Calu3 (cell line): ENCODE data around the gene KRT86. TPM values are rescaled to one million over a fixed set of nuclear protein-coding genes. Genes with fewer than 3 reads are reported as not detected.

ENCODE experiments used
- Bru-seq: library from RNA; stranded (reverse); fragments of 400-500 nt; gene quantifications from one replicate; lab custom pipeline; 2021; lab: Mats Ljungman, UMichigan
- BruChase-seq, 2 experiments: library from RNA; stranded (reverse); fragments of 400-500 nt; gene quantifications; one replicate each; lab custom pipeline; 2021; lab: Mats Ljungman, UMichigan
- BruUV-seq: library from RNA; stranded (reverse); fragments of 400-500 nt; replicated peaks from 2 replicates; lab custom pipeline; 2021; lab: Mats Ljungman, UMichigan
- CTCF ChIA-PET: fragments of 300-600 bp; sonication (Branson Sonifier 250); formaldehyde crosslinking; loops from one replicate; lab custom pipeline; 2022; ENCODE audit warnings: antibody characterized with exemption; lab: Charles Lee
- DNase-seq: peaks from one replicate; pipeline ENCODE4 v3.0.0; 2022
- H3K27ac Mint-ChIP-seq: one replicate; pipeline ENCODE4 v1.8.0; 2022; ENCODE audit warnings: mixed read lengths; ENCODE audit not compliant: unreplicated experiment
- H3K27me3 Mint-ChIP-seq: one replicate; pipeline ENCODE4 v1.8.0; 2022; ENCODE audit warnings: mixed read lengths; ENCODE audit not compliant: unreplicated experiment
- H3K36me3 Mint-ChIP-seq: one replicate; pipeline ENCODE4 v1.8.0; 2022; ENCODE audit warnings: mild to moderate bottlenecking, moderate library complexity, mixed read lengths; ENCODE audit not compliant: insufficient read depth, unreplicated experiment
- H3K4me1 Mint-ChIP-seq: one replicate; pipeline ENCODE4 v1.8.0; 2022; ENCODE audit warnings: mild to moderate bottlenecking, low read depth, mixed read lengths; ENCODE audit not compliant: unreplicated experiment
- H3K4me3 Mint-ChIP-seq: one replicate; pipeline ENCODE4 v1.8.0; 2022; ENCODE audit warnings: mild to moderate bottlenecking, low read depth, moderate library complexity, mixed read lengths; ENCODE audit not compliant: unreplicated experiment
- H3K9me3 Mint-ChIP-seq: one replicate; pipeline ENCODE4 v1.8.0; 2022; ENCODE audit warnings: low read depth, mixed read lengths; ENCODE audit not compliant: unreplicated experiment
- intact Hi-C: fragments of 100-400 bp; cut with micrococcal nuclease; formaldehyde crosslinking; loops from one replicate; pipeline ENCODE4 v1.10.0; 2022; ENCODE audit not compliant: unreplicated experiment
- long read RNA-seq: library from polyadenylated mRNA; stranded (forward); transcript quantifications from one replicate; pipeline ENCODE4 v2.0.0, GENCODE V29; 2022
- total RNA-seq: library from RNA; stranded (reverse); gene quantifications from 2 replicates; pipeline ENCODE4 v1.2.3, GENCODE V29; 2022
- TF ChIP-seq, protein P1 (sequence below): fragments of 200-600 bp; IDR thresholded peaks from one replicate; pipeline ENCODE4 v1.8.0; 2022; ENCODE audit warnings: antibody characterized with exemption; ENCODE audit not compliant: unreplicated experiment

Gene KRT86
- 2.6 and 3.6 TPM in 2 replicates for total RNA-seq
- percentile 26 among the genes with signal in this experiment for Bru-seq, nascent RNA
- percentile 43 among the genes with signal in this experiment for BruChase-seq, experiment 1, labeled RNA remaining after a 6-hour chase
- percentile 41 among the genes with signal in this experiment for BruChase-seq, experiment 2, labeled RNA remaining after a 2-hour chase
- long read RNA-seq, partial matches to known transcripts, result 1 of 3 reads
- long read RNA-seq, other reads (novel, unspliced or antisense), result 2 of 3 reads

GRCh38 chr12:52274521-52275120 lies at the start of gene KRT86:
Gene KRT86 (plus strand): TSS chr12:52274645. CDS start chr12:52301917, 27,272 bp downstream.
- Mint-ChIP-seq H3K27me3 (no peaks in the 10 kb centered on the region), H3K4me1 (peaks cover 24% of the 10 kb centered on the region), H3K4me3 (no peak within 1 kb of the TSS), H3K27ac (no peak within 1 kb of the TSS), H3K36me3 (peaks cover 19% of the 10 kb centered on the region), H3K9me3 (peaks cover 3% of the 10 kb centered on the region)
- intact Hi-C loops, result no loop called here
- no TSS peak for BruUV-seq
- CTCF ChIA-PET, result interaction anchor here (0.5 kb wide), 1 partner anchor 578 kb away, joined by 3 read pairs; no protein-coding TSS in a partner anchor
- TF ChIP-seq, protein P1, sequence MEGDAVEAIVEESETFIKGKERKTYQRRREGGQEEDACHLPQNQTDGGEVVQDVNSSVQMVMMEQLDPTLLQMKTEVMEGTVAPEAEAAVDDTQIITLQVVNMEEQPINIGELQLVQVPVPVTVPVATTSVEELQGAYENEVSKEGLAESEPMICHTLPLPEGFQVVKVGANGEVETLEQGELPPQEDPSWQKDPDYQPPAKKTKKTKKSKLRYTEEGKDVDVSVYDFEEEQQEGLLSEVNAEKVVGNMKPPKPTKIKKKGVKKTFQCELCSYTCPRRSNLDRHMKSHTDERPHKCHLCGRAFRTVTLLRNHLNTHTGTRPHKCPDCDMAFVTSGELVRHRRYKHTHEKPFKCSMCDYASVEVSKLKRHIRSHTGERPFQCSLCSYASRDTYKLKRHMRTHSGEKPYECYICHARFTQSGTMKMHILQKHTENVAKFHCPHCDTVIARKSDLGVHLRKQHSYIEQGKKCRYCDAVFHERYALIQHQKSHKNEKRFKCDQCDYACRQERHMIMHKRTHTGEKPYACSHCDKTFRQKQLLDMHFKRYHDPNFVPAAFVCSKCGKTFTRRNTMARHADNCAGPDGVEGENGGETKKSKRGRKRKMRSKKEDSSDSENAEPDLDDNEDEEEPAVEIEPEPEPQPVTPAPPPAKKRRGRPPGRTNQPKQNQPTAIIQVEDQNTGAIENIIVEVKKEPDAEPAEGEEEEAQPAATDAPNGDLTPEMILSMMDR, result no peak
- DNase-seq, result no peak

DNA sequence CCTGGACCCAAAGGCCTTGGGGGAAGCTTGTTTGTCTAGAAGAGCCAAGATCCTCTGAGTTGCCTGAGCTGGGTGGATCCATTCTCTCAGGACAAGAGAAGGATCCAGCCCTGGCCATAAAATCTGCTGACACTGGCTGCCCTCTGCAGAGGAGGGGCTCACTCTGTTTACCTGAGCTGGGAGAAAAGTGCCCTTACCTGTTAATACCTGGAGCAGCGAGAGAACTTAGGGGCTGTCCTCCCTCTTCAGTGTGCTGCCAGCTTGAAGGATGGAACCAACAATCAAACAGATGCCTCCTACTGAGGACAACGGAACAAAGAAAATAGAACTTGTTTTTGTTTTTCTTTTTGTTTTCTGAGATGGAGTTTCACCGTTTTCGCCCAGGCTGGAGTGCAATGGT lies 48.7 kb upstream of the KRT86 start:
- no peak for DNase-seq
- H3K9me3 Mint-ChIP-seq, result peaks cover 3% of the 10 kb centered on the region
- H3K27me3 Mint-ChIP-seq, result no peaks in the 10 kb centered on the region
- intact Hi-C loops, result no loop called here
- H3K4me3 Mint-ChIP-seq, result no peak overlapping the region
- TF ChIP-seq, protein P1, result no peak
- CTCF ChIA-PET, result no interaction called here
- BruUV-seq, result no TSS peak
- no peak overlapping the region for H3K27ac Mint-ChIP-seq
- peaks cover 18% of the 10 kb centered on the region for H3K36me3 Mint-ChIP-seq
- peaks cover 78% of the 10 kb centered on the region for H3K4me1 Mint-ChIP-seq

DNA sequence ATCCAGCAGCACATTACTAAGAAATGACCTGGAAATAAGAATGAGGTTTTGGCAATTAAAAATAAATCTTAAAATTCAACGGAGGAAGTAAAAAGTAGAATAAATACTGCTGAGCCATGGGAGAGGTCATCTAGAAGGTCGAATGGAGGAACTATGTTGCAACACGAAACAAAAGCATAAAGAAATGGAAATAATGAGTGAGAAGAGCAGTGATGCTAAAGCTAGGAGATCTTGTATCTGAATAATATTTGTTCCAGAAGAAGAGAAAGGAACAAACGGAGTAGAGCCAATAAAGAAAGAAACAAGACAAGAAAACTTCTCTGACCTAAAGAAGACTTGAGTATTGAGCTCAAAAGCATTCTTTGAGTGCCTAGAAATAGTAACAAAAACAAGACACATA lies 48.0 kb upstream of the KRT86 start:
- Mint-ChIP-seq H3K27ac (no peak overlapping the region), H3K9me3 (peaks cover 3% of the 10 kb centered on the region), H3K27me3 (no peaks in the 10 kb centered on the region), H3K4me3 (no peak overlapping the region), H3K36me3 (peaks cover 25% of the 10 kb centered on the region), H3K4me1 (peaks cover 78% of the 10 kb centered on the region)
- no peak for DNase-seq
- intact Hi-C loops, result no loop called here
- BruUV-seq, result no TSS peak
- CTCF ChIA-PET, result no interaction called here
- TF ChIP-seq, protein P1, result no peak

GRCh38 chr12:52227606-52228166 lies 46.8 kb upstream of the KRT86 start:
- TF ChIP-seq, protein P1, result no peak
- Mint-ChIP-seq H3K27ac (no peak overlapping the region), H3K27me3 (no peaks in the 10 kb centered on the region), H3K36me3 (peaks cover 32% of the 10 kb centered on the region), H3K4me3 (no peak overlapping the region), H3K9me3 (peaks cover 3% of the 10 kb centered on the region), H3K4me1 (peaks cover 78% of the 10 kb centered on the region)
- intact Hi-C loops, result no loop called here
- CTCF ChIA-PET, result no interaction called here
- no peak for DNase-seq
- no TSS peak for BruUV-seq
